WTC11 (cell line): Measurements from ENCODE around the gene CCDC12. TPM values are rescaled to one million over a fixed set of nuclear protein-coding genes. Genes with fewer than 3 reads are reported as not detected.

Experiments used
- ATAC-seq: fragments of 200-7000 bp; cut with Tn5 transposase; 2 replicates; pipeline ENCODE4 v1.10.0; 2021; ENCODE audit warnings: mild to moderate bottlenecking, moderate library complexity
- CTCF ChIA-PET: fragments of 300-600 bp; sonication (Branson Sonifier 250); formaldehyde crosslinking; loops from one replicate; lab custom pipeline; 2021; ENCODE audit warnings: antibody characterized with exemption; lab: Charles Lee
- POLR2A ChIA-PET: fragments of 350-600 bp; sonication (Branson Sonifier 250); formaldehyde crosslinking; loops from one replicate; lab custom pipeline; 2021; ENCODE audit warnings: antibody characterized with exemption; lab: Charles Lee
- DNase-seq: peaks from one replicate; pipeline ENCODE4 v3.0.0; 2021; ENCODE audit warnings: low spot score
- H3K27ac Mint-ChIP-seq: 2 replicates; pipeline ENCODE4 v1.8.0; 2021; ENCODE audit warnings: mixed read lengths
- H3K27me3 Mint-ChIP-seq: 2 replicates; pipeline ENCODE4 v1.8.0; 2021; ENCODE audit warnings: low read depth, mild to moderate bottlenecking, moderate library complexity, mixed read lengths
- H3K36me3 Mint-ChIP-seq: 2 replicates; pipeline ENCODE4 v1.8.0; 2021; ENCODE audit warnings: mixed read lengths
- H3K4me1 Mint-ChIP-seq: 2 replicates; pipeline ENCODE4 v1.8.0; 2022; ENCODE audit warnings: mixed read lengths
- H3K4me3 Mint-ChIP-seq: 2 replicates; pipeline ENCODE4 v1.8.0; 2021; ENCODE audit warnings: mild to moderate bottlenecking, moderate library complexity, mixed read lengths
- H3K9me3 Mint-ChIP-seq: 2 replicates; pipeline ENCODE4 v1.8.0; 2021; ENCODE audit warnings: mixed read lengths
- CREB1 ChIP-seq: sonication (generic); formaldehyde crosslinking; IDR thresholded peaks from 2 replicates; pipeline ENCODE4 v1.8.0; 2023; ENCODE audit warnings: mild to moderate bottlenecking, missing genetic modification reagents
- ESRRA ChIP-seq: sonication (generic); formaldehyde crosslinking; IDR thresholded peaks from 2 replicates; pipeline ENCODE4 v1.8.1; 2022; ENCODE audit warnings: mild to moderate bottlenecking, missing genetic modification reagents, borderline replicate concordance
- JAZF1 ChIP-seq: fragments of 250-450 bp; sonication (Bioruptor Pico); IDR thresholded peaks from 2 replicates; pipeline ENCODE4 v1.9.0; 2021; ENCODE audit warnings: moderate library complexity, mild to moderate bottlenecking, inconsistent platforms
- MLX ChIP-seq: sonication (generic); formaldehyde crosslinking; IDR thresholded peaks from 2 replicates; pipeline ENCODE4 v1.8.1; 2023; ENCODE audit warnings: mild to moderate bottlenecking, missing genetic modification reagents, moderate library complexity
- NR1H2 ChIP-seq: sonication (generic); formaldehyde crosslinking; IDR thresholded peaks from 2 replicates; pipeline ENCODE4 v1.9.0; 2021; ENCODE audit warnings: mild to moderate bottlenecking, moderate library complexity, missing genetic modification reagents
- NR3C1 ChIP-seq: sonication (generic); formaldehyde crosslinking; conservative IDR thresholded peaks from 2 replicates; pipeline ENCODE4 v1.8.1; 2023; ENCODE audit warnings: low read depth, mild to moderate bottlenecking, missing genetic modification reagents
- PREB ChIP-seq: sonication (generic); formaldehyde crosslinking; IDR thresholded peaks from 2 replicates; pipeline ENCODE4 v1.8.1; 2022; ENCODE audit warnings: mild to moderate bottlenecking, missing genetic modification reagents, moderate library complexity, borderline replicate concordance
- total RNA-seq: library from RNA; stranded (reverse); gene quantifications from 3 replicates; pipeline ENCODE4 v1.2.3, GENCODE V29; 2021
- TF ChIP-seq, protein P1 (sequence below): sonication (generic); formaldehyde crosslinking; IDR thresholded peaks from 2 replicates; pipeline ENCODE4 v1.8.0; 2023; ENCODE audit warnings: mild to moderate bottlenecking, missing genetic modification reagents
- TF ChIP-seq, protein P2 (sequence below): sonication (generic); formaldehyde crosslinking; IDR thresholded peaks from 2 replicates; pipeline ENCODE4 v1.8.1; 2023; ENCODE audit warnings: mild to moderate bottlenecking, missing genetic modification reagents, borderline replicate concordance
- TF ChIP-seq, protein P3 (sequence below): sonication (generic); formaldehyde crosslinking; conservative IDR thresholded peaks from 2 replicates; pipeline ENCODE4 v1.8.1; 2023; ENCODE audit warnings: mild to moderate bottlenecking, low read depth, missing genetic modification reagents, moderate library complexity
- TF ChIP-seq, protein P4 (sequence below): sonication (generic); formaldehyde crosslinking; IDR thresholded peaks from 2 replicates; pipeline ENCODE4 v1.8.1; 2023; ENCODE audit warnings: mild to moderate bottlenecking, missing genetic modification reagents
- TF ChIP-seq, protein P5 (sequence below): fragments of 250-450 bp; sonication (Bioruptor Pico); IDR thresholded peaks from 2 replicates; pipeline ENCODE4 v1.8.0; 2021; ENCODE audit warnings: mild to moderate bottlenecking

Gene CCDC12
- total RNA-seq, 1 experiment from 2014 or later, result 59.1 TPM

DNA sequence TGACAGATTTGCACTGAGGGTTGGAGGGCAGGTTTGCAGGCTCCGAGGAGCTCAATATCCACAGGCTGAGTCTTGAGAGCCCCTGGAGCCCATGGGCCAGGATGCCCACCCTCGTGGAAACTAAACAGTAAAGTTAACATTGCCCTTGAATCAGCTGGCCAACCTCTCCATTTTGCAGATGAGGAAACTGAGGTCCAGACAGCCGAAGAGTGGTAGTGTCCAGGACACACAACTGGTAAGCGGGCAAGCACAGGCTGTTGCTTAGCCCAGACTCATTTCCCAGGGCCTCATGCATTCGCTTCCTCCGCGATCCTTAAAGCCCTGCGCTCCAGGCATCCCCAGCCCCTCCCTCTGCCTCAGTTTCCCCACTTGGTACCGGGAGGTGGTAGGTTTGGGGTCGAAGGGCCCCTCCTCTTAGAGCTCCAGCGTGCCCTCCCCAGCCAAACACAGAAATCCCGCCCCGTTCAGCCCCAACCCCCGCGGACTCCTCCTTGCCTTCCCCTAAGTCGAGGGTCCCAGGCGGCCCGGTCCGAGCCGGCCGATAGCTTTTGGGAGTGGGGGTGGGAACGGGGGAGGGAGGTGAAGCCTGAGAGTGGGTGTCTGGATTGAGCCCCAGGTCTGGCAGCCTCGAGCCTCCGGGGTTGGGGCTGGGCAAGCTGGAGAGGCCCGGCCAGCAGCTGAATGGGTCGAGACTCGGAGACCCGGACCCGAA is 95.5 kb downstream of the CCDC12 start (continued):
- TF ChIP-seq, protein P1, sequence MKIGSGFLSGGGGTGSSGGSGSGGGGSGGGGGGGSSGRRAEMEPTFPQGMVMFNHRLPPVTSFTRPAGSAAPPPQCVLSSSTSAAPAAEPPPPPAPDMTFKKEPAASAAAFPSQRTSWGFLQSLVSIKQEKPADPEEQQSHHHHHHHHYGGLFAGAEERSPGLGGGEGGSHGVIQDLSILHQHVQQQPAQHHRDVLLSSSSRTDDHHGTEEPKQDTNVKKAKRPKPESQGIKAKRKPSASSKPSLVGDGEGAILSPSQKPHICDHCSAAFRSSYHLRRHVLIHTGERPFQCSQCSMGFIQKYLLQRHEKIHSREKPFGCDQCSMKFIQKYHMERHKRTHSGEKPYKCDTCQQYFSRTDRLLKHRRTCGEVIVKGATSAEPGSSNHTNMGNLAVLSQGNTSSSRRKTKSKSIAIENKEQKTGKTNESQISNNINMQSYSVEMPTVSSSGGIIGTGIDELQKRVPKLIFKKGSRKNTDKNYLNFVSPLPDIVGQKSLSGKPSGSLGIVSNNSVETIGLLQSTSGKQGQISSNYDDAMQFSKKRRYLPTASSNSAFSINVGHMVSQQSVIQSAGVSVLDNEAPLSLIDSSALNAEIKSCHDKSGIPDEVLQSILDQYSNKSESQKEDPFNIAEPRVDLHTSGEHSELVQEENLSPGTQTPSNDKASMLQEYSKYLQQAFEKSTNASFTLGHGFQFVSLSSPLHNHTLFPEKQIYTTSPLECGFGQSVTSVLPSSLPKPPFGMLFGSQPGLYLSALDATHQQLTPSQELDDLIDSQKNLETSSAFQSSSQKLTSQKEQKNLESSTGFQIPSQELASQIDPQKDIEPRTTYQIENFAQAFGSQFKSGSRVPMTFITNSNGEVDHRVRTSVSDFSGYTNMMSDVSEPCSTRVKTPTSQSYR (CRISPR knock-in tag), result no peak
- TF ChIP-seq, protein P2, sequence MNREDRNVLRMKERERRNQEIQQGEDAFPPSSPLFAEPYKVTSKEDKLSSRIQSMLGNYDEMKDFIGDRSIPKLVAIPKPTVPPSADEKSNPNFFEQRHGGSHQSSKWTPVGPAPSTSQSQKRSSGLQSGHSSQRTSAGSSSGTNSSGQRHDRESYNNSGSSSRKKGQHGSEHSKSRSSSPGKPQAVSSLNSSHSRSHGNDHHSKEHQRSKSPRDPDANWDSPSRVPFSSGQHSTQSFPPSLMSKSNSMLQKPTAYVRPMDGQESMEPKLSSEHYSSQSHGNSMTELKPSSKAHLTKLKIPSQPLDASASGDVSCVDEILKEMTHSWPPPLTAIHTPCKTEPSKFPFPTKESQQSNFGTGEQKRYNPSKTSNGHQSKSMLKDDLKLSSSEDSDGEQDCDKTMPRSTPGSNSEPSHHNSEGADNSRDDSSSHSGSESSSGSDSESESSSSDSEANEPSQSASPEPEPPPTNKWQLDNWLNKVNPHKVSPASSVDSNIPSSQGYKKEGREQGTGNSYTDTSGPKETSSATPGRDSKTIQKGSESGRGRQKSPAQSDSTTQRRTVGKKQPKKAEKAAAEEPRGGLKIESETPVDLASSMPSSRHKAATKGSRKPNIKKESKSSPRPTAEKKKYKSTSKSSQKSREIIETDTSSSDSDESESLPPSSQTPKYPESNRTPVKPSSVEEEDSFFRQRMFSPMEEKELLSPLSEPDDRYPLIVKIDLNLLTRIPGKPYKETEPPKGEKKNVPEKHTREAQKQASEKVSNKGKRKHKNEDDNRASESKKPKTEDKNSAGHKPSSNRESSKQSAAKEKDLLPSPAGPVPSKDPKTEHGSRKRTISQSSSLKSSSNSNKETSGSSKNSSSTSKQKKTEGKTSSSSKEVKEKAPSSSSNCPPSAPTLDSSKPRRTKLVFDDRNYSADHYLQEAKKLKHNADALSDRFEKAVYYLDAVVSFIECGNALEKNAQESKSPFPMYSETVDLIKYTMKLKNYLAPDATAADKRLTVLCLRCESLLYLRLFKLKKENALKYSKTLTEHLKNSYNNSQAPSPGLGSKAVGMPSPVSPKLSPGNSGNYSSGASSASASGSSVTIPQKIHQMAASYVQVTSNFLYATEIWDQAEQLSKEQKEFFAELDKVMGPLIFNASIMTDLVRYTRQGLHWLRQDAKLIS (CRISPR knock-in tag), result no peak
- TF ChIP-seq NR3C1 (CRISPR knock-in tag) (no peak), PREB (no peak), NR1H2 (CRISPR knock-in tag) (no peak), JAZF1 (no peak)
- TF ChIP-seq, protein P3, sequence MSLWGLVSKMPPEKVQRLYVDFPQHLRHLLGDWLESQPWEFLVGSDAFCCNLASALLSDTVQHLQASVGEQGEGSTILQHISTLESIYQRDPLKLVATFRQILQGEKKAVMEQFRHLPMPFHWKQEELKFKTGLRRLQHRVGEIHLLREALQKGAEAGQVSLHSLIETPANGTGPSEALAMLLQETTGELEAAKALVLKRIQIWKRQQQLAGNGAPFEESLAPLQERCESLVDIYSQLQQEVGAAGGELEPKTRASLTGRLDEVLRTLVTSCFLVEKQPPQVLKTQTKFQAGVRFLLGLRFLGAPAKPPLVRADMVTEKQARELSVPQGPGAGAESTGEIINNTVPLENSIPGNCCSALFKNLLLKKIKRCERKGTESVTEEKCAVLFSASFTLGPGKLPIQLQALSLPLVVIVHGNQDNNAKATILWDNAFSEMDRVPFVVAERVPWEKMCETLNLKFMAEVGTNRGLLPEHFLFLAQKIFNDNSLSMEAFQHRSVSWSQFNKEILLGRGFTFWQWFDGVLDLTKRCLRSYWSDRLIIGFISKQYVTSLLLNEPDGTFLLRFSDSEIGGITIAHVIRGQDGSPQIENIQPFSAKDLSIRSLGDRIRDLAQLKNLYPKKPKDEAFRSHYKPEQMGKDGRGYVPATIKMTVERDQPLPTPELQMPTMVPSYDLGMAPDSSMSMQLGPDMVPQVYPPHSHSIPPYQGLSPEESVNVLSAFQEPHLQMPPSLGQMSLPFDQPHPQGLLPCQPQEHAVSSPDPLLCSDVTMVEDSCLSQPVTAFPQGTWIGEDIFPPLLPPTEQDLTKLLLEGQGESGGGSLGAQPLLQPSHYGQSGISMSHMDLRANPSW (CRISPR knock-in tag), result no peak

DNA sequence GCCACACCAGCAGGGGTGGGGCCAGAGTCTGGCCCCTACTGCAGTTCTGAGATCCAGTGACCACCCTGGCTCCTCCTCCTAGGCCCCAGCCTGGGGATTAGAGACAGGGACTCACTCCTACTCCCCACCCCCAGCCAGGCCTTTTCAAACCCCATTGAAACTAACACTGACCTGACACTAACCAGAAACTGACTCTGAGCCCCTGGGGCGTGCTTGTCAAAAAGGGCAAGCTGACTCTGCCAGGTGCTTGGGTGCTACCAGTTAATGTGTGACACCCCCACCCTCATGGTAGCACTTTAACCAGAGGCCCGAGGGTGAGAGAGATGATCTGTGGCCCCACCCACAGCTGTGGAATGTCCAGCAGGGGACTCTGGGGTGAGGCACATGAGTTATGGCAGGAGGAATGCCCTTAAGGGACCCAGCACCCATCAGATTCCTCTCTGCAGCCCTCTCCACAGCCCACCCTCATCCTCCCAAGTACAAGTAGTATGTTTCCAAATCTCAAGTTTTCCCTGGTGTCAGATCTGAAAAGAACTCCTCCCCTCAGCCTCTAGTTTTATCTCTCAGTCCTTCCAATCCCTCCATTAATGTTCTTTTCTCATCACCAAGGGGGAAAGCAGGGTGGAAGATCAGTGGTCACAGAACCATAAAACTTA is 97.6 kb downstream of the CCDC12 start:
- no peak overlapping the region for H3K4me3 Mint-ChIP-seq
- ChIA-PET POLR2A (no interaction called here), CTCF (interaction anchor here (1.3 to 1.7 kb wide), 2 partner anchors 9 to 16 kb away, joined by 4 to 6 read pairs; no protein-coding TSS in a partner anchor)
- TF ChIP-seq, protein P4, sequence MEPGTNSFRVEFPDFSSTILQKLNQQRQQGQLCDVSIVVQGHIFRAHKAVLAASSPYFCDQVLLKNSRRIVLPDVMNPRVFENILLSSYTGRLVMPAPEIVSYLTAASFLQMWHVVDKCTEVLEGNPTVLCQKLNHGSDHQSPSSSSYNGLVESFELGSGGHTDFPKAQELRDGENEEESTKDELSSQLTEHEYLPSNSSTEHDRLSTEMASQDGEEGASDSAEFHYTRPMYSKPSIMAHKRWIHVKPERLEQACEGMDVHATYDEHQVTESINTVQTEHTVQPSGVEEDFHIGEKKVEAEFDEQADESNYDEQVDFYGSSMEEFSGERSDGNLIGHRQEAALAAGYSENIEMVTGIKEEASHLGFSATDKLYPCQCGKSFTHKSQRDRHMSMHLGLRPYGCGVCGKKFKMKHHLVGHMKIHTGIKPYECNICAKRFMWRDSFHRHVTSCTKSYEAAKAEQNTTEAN (CRISPR knock-in tag), result no peak
- TF ChIP-seq CREB1 (CRISPR knock-in tag) (no peak), MLX (CRISPR knock-in tag) (no peak), ESRRA (CRISPR knock-in tag) (no peak)
- TF ChIP-seq, protein P5, sequence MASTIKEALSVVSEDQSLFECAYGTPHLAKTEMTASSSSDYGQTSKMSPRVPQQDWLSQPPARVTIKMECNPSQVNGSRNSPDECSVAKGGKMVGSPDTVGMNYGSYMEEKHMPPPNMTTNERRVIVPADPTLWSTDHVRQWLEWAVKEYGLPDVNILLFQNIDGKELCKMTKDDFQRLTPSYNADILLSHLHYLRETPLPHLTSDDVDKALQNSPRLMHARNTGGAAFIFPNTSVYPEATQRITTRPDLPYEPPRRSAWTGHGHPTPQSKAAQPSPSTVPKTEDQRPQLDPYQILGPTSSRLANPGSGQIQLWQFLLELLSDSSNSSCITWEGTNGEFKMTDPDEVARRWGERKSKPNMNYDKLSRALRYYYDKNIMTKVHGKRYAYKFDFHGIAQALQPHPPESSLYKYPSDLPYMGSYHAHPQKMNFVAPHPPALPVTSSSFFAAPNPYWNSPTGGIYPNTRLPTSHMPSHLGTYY, result no peak
- TF ChIP-seq, protein P3 (CRISPR knock-in tag), result no peak
- TF ChIP-seq, protein P1 (CRISPR knock-in tag), result no peak

More for the DNA sequence above, 97.6 kb downstream of the CCDC12 start:
- no peaks in the 10 kb centered on the region for H3K36me3 Mint-ChIP-seq
- H3K27ac Mint-ChIP-seq, result no peak overlapping the region
- ATAC-seq (peak; percentile 8), DNase-seq (no peak)
- H3K9me3 Mint-ChIP-seq, result no peaks in the 10 kb centered on the region
- H3K4me1 Mint-ChIP-seq, result peaks cover 11% of the 10 kb centered on the region
- peaks cover 78% of the 10 kb centered on the region for H3K27me3 Mint-ChIP-seq
